Activated CD4-positive, alpha-beta T cell treated with anti-CD3 and anti-CD28 coated beads, Interleukin-2, amount 10 ng/mL, durations not matched to agents 7 days and 5 days (primary cell): Measurements from ENCODE around the gene CPZ. TPM values are rescaled to one million over a fixed set of nuclear protein-coding genes. Genes with fewer than 3 reads are reported as not detected.
"Not testable (repeated sequence)": the region's sequence is repeated elsewhere in the genome, so short reads cannot be mapped to it uniquely, and the experiment has no call there.

Experiments
- CTCF ChIA-PET: fragments of 350-600 bp; sonication (Branson Sonifier 250); formaldehyde crosslinking; loops from one replicate; lab custom pipeline; 2021; ENCODE audit warnings: antibody characterized with exemption; lab: Charles Lee
- POLR2A ChIA-PET: fragments of 350-600 bp; sonication (Branson Sonifier 250); formaldehyde crosslinking; loops from one replicate; lab custom pipeline; 2021; ENCODE audit warnings: antibody characterized with exemption; lab: Charles Lee
- DNase-seq: peaks from one replicate; pipeline ENCODE4 v3.0.0-alpha.2; 2020
- H3K27ac Mint-ChIP-seq: one replicate; pipeline ENCODE4 v1.8.0; 2021; ENCODE audit warnings: mild to moderate bottlenecking, moderate library complexity, mixed read lengths
- H3K27me3 Mint-ChIP-seq: one replicate; pipeline ENCODE4 v1.8.0; 2021; ENCODE audit warnings: mixed read lengths
- H3K36me3 Mint-ChIP-seq: one replicate; pipeline ENCODE4 v1.8.0; 2021; ENCODE audit warnings: low read depth, mixed read lengths
- H3K4me1 Mint-ChIP-seq: one replicate; pipeline ENCODE4 v1.8.0; 2021; ENCODE audit warnings: mixed read lengths
- H3K4me3 Mint-ChIP-seq: one replicate; pipeline ENCODE4 v1.8.0; 2021; ENCODE audit warnings: mild to moderate bottlenecking, moderate library complexity, mixed read lengths
- H3K9me3 Mint-ChIP-seq: one replicate; pipeline ENCODE4 v1.8.0; 2021; ENCODE audit warnings: mixed read lengths
- total RNA-seq, 2 experiments: library from RNA; stranded (reverse); gene quantifications; one replicate each; pipeline ENCODE4 v1.2.3, GENCODE V29; 2021

Gene CPZ
- total RNA-seq, 2 experiments from 2014 or later, result not detected

DNA sequence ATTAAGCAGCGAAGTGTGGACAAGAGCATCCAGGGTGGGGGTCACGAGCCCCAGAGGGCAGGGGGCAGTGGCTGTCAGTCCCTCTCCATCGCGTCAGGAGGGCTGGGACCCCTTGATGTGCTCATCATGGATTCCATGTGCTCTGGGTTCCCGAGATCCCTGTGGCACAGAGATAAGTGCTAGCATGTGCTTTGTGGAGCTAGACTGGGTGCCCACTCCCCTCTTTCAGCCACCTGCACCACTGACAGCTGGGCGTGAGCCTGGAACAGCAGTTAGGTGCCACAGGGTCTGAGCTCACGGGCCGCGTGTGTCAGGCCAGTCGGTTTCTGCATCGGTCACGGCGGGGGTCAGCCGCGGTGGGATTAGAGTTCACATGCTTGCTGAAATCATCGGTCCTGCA is 24.3 kb downstream of the CPZ start:
- Mint-ChIP-seq H3K4me3 (no peak overlapping the region), H3K27ac (no peak overlapping the region), H3K36me3 (no peaks in the 10 kb centered on the region), H3K27me3 (no peaks in the 10 kb centered on the region), H3K4me1 (no peaks in the 10 kb centered on the region), H3K9me3 (no peaks in the 10 kb centered on the region)
- ChIA-PET POLR2A (no interaction called here), CTCF (no interaction called here)
- DNase-seq, result no peak

DNA sequence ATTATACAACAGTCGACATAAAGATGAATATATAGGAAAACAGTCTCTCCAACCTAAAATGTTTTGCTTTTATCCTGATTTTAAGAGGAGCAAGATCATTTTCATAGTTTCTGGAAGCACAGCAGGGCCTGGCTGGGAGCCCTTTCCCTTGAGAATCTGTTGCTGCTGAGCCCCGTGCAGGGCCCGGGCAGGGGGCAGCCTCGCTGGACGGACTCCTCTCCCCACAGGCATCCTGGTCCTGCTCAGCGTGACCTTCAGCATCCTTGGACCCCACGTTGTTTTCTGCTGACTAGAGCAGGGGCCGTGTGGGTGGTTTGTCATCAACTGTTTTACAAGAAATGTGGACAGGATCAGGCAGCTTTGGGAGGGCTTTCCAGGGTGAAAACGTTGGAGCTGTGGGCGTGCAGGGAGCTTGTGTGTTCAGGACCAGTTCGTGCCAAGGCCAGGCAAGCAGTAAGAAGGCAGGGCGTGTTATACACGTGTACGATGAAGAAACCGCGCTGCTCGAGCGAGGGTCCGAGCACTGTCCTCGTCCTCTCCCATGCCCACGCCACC is 25.0 kb downstream of the CPZ start:
- Mint-ChIP-seq H3K4me1 (no peaks in the 10 kb centered on the region), H3K36me3 (no peaks in the 10 kb centered on the region)
- CTCF ChIA-PET, result no interaction called here

DNA sequence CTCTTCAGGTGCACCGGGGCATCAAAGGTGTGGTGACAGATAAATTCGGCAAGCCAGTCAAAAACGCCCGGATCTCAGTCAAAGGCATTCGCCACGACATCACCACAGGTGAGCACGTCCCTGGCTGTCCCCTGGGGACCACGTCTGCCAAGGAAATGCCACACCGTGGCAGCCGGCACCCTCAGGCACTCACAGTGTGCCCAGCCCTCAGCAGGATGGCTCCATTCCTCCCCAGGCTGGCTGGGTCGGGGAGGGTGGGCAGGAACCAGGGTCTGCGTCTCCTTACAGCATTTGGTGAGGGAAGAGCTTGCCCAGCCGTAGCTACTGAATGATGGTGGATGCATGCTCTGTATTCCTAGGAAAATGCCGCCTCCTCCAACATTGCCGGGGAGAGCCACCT is 25.9 kb downstream of the CPZ start:
- ChIA-PET CTCF (interaction anchor here (0.6 kb wide), 1 partner anchor 1894 kb away, joined by 3 read pairs; no protein-coding TSS in a partner anchor), POLR2A (no interaction called here)
- Mint-ChIP-seq H3K4me1 (no peaks in the 10 kb centered on the region), H3K27me3 (no peaks in the 10 kb centered on the region), H3K4me3 (no peak overlapping the region), H3K27ac (no peak overlapping the region), H3K36me3 (no peaks in the 10 kb centered on the region), H3K9me3 (no peaks in the 10 kb centered on the region)
- DNase-seq, result no peak

More for the DNA sequence above, 25.0 kb downstream of the CPZ start:
- Mint-ChIP-seq H3K4me3 (no peak overlapping the region), H3K27me3 (no peaks in the 10 kb centered on the region), H3K27ac (no peak overlapping the region), H3K9me3 (no peaks in the 10 kb centered on the region)
- POLR2A ChIA-PET, result no interaction called here
- DNase-seq, result no peak

DNA sequence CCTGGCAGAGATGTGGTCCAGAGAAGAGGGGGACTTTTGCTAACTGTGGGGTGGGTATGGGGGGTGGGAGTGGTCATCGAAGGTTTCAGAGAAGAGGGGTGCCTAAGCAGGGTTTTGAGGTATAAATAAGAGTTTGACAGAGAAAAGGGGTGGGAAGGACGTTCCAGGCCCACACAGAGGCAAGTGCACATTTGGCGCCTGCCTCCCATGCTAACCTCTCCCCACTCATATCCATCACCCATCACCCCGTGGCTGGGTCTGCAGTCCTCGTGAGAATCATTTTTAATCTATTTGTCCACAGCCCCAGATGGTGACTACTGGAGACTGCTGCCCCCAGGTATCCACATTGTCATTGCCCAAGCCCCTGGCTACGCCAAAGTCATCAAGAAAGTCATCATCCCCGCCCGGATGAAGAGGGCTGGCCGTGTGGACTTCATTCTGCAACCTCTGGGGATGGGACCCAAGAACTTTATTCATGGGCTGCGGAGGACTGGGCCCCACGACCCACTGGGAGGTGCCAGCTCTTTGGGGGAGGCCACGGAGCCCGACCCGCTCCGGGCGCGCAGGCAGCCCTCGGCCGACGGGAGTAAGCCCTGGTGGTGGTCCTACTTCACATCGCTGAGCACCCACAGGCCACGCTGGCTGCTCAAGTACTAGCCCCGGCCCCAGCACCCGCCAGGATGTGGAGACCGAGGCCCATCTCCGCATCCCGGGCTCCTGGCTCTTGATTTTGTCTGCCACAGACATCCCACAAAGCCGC is 26.6 kb downstream of the CPZ start:
- DNase-seq, result no peak
- ChIA-PET CTCF (no interaction called here), POLR2A (no interaction called here)
- H3K36me3 Mint-ChIP-seq, result no peaks in the 10 kb centered on the region
- no peak overlapping the region for H3K4me3 Mint-ChIP-seq
- no peaks in the 10 kb centered on the region for H3K9me3 Mint-ChIP-seq
- H3K4me1 Mint-ChIP-seq, result no peaks in the 10 kb centered on the region
- H3K27me3 Mint-ChIP-seq, result no peaks in the 10 kb centered on the region
- no peak overlapping the region for H3K27ac Mint-ChIP-seq

DNA sequence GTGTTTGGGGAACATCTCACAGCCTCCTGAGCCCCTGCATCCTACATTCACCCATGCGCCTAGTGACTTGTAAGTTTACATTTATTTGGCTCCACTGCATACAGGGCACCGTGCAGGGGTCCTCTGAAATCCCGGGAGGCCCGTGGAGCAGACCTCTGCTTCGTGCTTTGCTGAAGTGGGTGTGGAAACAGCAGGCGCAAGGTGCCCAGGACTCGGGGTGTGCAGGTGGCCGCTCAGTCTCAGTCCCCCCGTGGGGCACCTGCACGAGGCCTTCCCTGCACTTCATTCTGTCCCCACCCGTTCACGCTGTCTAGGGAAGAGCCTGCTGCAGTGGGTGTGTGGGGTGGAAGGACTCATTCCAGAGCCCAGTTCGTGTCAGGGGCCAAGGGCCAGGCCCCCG is 28.6 kb downstream of the CPZ start:
- H3K4me3 Mint-ChIP-seq, POLR2A ChIA-PET, H3K27ac Mint-ChIP-seq: not testable (repeated sequence)

DNA sequence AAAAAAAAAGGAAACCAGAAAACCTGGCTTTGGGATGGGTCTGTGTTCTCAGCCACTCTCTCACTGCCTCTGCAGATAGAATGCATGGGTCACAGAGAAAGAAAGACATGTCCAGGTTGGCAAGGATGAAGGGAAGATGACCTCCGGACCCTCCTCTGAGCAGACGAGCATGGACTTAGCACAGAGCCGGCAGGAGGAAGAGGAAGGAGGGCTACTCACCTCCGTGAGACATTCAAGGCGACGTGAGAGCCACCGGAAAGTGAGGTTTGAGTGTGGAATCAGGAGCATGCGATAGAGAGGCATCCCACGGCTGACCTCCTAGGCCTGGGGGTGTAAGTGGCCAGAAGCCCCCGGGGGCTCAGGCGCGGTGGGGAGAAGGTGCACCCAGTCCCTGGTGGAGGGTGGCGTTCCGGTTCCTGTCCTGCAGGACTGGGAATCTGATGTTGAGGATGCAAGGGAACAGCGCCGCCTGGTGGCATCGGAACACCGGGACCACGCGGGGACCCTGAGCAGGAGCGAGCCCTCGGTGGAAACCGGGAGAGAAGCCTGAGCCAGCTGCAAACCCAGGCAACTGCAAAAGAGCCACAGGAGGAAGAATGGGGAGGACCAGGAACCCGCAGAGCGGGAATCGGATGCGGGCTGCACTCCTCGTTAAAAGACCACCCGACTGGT is 32.2 kb downstream of the CPZ start:
- POLR2A ChIA-PET, H3K27ac Mint-ChIP-seq, H3K4me3 Mint-ChIP-seq, H3K9me3 Mint-ChIP-seq, H3K27me3 Mint-ChIP-seq, H3K36me3 Mint-ChIP-seq, H3K4me1 Mint-ChIP-seq, CTCF ChIA-PET, DNase-seq: not testable (repeated sequence)

More for the DNA sequence above, 28.6 kb downstream of the CPZ start:
- H3K9me3 Mint-ChIP-seq, DNase-seq, CTCF ChIA-PET, H3K27me3 Mint-ChIP-seq, H3K4me1 Mint-ChIP-seq, H3K36me3 Mint-ChIP-seq: not testable (repeated sequence)

DNA sequence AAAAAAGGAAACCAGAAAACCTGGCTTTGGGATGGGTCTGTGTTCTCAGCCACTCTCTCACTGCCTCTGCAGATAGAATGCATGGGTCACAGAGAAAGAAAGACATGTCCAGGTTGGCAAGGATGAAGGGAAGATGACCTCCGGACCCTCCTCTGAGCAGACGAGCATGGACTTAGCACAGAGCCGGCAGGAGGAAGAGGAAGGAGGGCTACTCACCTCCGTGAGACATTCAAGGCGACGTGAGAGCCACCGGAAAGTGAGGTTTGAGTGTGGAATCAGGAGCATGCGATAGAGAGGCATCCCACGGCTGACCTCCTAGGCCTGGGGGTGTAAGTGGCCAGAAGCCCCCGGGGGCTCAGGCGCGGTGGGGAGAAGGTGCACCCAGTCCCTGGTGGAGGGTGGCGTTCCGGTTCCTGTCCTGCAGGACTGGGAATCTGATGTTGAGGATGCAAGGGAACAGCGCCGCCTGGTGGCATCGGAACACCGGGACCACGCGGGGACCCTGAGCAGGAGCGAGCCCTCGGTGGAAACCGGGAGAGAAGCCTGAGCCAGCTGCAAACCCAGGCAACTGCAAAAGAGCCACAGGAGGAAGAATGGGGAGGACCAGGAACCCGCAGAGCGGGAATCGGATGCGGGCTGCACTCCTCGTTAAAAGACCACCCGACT is 37.8 kb downstream of the CPZ start:
- H3K27ac Mint-ChIP-seq, result not testable (repeated sequence)

DNA sequence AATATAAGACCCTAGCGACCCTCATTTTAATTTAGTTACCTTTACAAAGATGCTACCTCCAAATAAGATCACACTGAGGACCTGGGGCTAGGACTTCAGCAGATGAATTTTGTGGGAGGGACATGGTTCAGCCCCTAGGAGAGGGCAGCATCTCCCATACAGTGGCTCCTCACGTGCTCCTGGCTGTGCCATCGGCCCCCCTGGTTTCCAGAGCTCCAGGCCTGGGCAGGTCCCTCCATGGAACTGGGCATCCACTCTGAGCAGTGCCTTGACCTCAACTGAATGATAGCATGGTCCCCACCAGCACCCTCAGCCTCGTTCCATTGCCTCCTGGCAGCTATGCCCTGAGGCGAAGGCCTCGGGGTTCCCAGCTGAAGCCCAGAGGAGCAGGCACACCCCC is 39.3 kb downstream of the CPZ start:
- DNase-seq, H3K4me1 Mint-ChIP-seq, POLR2A ChIA-PET, H3K27me3 Mint-ChIP-seq, H3K36me3 Mint-ChIP-seq, CTCF ChIA-PET, H3K27ac Mint-ChIP-seq, H3K4me3 Mint-ChIP-seq, H3K9me3 Mint-ChIP-seq: not testable (repeated sequence)

More for the DNA sequence above, 37.8 kb downstream of the CPZ start:
- DNase-seq, H3K36me3 Mint-ChIP-seq, H3K9me3 Mint-ChIP-seq, POLR2A ChIA-PET, CTCF ChIA-PET, H3K27me3 Mint-ChIP-seq, H3K4me1 Mint-ChIP-seq, H3K4me3 Mint-ChIP-seq: not testable (repeated sequence)

DNA sequence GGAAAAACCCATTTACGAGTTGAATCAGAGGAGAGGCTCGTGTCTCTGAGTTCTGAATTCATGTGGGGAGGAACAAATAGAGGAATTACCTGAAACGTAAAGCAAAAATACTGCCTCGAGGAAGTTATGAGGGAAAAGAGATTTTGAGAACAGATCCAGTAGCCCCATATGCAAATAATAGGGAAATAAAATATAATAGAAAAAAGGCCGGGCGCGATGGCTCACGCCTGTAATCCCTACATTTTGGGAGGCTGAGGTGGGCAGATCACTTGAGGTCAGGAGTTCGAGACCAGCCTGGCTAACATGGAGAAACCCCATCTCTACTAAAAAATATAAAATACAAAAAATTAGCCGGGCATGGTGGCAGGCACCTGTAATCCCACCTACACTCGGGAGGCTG is 42.2 kb downstream of the CPZ start:
- POLR2A ChIA-PET, H3K27me3 Mint-ChIP-seq, H3K36me3 Mint-ChIP-seq, DNase-seq, H3K27ac Mint-ChIP-seq, H3K4me1 Mint-ChIP-seq, CTCF ChIA-PET, H3K4me3 Mint-ChIP-seq, H3K9me3 Mint-ChIP-seq: not testable (repeated sequence)

DNA sequence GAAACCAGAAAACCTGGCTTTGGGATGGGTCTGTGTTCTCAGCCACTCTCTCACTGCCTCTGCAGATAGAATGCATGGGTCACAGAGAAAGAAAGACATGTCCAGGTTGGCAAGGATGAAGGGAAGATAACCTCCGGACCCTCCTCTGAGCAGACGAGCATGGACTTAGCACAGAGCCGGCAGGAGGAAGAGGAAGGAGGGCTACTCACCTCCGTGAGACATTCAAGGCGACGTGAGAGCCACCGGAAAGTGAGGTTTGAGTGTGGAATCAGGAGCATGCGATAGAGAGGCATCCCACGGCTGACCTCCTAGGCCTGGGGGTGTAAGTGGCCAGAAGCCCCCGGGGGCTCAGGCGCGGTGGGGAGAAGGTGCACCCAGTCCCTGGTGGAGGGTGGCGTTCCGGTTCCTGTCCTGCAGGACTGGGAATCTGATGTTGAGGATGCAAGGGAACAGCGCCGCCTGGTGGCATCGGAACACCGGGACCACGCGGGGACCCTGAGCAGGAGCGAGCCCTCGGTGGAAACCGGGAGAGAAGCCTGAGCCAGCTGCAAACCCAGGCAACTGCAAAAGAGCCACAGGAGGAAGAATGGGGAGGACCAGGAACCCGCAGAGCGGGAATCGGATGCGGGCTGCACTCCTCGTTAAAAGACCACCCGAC is 43.5 kb downstream of the CPZ start:
- H3K9me3 Mint-ChIP-seq, H3K36me3 Mint-ChIP-seq, DNase-seq, H3K27ac Mint-ChIP-seq, H3K27me3 Mint-ChIP-seq, H3K4me1 Mint-ChIP-seq, H3K4me3 Mint-ChIP-seq, POLR2A ChIA-PET: not testable (repeated sequence)
- CTCF ChIA-PET, result interaction anchor here (0.6 kb wide), 1 partner anchor 16 kb away, joined by 4 read pairs; no protein-coding TSS in a partner anchor

DNA sequence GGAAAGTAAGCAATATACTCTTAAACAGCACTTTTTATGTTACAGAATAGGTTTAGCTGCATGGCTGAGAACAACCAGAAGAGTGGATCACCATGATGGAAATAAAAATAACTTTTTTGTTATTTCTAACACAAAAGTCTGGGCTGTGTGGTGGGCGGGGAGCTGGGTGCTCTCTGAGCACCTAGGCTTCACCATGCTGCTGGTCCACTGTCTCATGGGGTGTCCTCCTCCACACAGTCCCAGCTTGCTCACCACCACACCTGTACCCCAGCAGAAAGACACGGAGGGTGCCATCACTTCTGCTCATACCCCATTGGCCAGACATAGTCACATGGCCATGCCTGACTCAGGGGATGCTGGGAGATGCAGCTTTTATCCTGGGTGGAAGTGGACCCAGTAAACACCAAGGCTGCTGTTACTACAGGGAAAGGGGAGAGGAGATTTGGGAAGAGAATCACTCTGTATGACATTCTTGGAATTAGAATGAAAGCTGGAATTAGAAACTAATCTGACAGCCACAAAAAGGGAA is 45.0 kb downstream of the CPZ start:
- ChIA-PET CTCF (no interaction called here), POLR2A (no interaction called here)
- no peak for DNase-seq
- Mint-ChIP-seq H3K9me3 (no peaks in the 10 kb centered on the region), H3K4me1 (no peaks in the 10 kb centered on the region), H3K27me3 (no peaks in the 10 kb centered on the region), H3K36me3 (no peaks in the 10 kb centered on the region), H3K4me3 (no peak overlapping the region), H3K27ac (no peak overlapping the region)

DNA sequence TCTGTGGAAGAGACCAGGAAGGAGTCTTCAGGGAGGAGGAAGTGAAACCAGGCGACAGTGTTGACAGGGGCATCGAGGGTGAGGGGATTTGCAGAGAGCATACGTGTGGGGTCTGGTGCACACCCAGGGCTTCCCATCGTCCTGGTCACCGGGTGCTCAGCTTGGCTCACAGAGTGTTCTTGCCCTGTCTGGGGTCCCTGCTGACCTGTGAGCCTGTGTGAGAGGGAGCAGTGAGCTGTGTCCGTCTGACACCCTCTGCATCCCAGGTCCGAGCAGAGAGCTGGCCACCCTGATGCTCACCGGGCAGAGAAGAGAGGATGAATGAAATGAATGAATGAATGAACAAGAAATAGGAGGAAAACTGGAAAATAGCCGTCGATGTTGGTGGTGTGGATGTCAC is 46.5 kb downstream of the CPZ start:
- no peak for DNase-seq

More for the DNA sequence above, 46.5 kb downstream of the CPZ start:
- Mint-ChIP-seq H3K4me3 (no peak overlapping the region), H3K27me3 (no peaks in the 10 kb centered on the region), H3K27ac (no peak overlapping the region), H3K4me1 (no peaks in the 10 kb centered on the region), H3K9me3 (no peaks in the 10 kb centered on the region), H3K36me3 (no peaks in the 10 kb centered on the region)
- CTCF ChIA-PET, result no interaction called here
- POLR2A ChIA-PET, result no interaction called here
